Vagina (tissue), 2 donors: ENCODE results near the gene EGLN2.
"Not testable (repeated sequence)": the region's sequence is repeated elsewhere in the genome, so short reads cannot be mapped to it uniquely, and the experiment has no call there.

ENCODE experiments used
- POLR2A ChIP-seq, 2 donors: fragments of 450-650 bp; IDR thresholded peaks; one replicate each; pipeline ENCODE4 v1.6.1; 2017; ENCODE audit warnings: antibody characterized with exemption in 2 of 2, mild to moderate bottlenecking in 2 of 2, moderate library complexity in 2 of 2
- POLR2AphosphoS5 ChIP-seq, 2 donors: sonication (generic); formaldehyde crosslinking; IDR thresholded peaks; one replicate each; pipeline ENCODE4 v1.9.0; 2017; ENCODE audit warnings: antibody characterized with exemption in 2 of 2, mild to moderate bottlenecking in 2 of 2, low read depth in 1 of 2; ENCODE audit not compliant: insufficient read depth in 1 of 2
- TF ChIP-seq, protein P1 (sequence below), 3 experiments: fragments of 450-650 bp in 2 of 3; fragments of 200-600 bp in 1 of 3; sonication (generic) in 1 of 3; IDR thresholded peaks; one replicate each; pipeline ENCODE4 v1.5.1; 2017 to 2019; ENCODE audit warnings: antibody characterized with exemption in 3 of 3, mild to moderate bottlenecking in 2 of 3, moderate library complexity in 2 of 3

DNA sequence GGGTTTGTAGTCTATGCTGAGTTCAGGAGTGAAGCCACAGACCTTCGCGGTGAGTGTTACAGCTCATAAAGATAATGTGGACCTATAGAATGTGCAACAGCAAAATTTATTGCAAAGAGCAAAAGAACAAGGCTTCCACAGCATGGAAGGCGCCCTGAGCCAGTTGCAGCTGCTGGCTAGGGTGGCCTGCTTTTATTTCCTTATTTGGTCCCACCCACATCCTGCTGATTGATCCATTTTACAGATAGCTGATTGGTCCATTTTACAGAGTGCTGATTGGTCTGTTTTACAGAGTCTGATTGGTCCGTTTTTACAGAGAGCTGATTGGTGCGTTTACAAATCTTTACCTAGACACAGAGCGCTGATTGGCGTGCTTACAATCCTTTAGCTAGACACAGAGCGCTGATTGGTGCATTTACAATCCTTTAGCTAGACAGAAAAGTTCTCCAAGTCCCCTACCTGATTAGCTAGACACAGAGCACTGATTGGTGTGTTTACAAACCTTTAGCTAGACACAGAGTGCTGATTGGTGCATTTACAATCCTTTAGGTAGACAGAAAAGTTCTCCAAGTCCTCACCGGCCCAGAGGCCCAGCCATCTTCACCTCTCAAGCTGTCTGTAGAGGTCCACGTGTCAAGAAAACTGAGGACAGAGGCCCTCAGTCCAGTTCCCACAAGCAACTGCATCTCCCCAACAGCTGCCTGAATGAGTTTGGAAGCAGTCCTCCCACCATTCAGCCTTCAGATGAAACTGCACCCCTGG is 27.7 kb upstream of the EGLN2 start:
- TF ChIP-seq, protein P1, sequence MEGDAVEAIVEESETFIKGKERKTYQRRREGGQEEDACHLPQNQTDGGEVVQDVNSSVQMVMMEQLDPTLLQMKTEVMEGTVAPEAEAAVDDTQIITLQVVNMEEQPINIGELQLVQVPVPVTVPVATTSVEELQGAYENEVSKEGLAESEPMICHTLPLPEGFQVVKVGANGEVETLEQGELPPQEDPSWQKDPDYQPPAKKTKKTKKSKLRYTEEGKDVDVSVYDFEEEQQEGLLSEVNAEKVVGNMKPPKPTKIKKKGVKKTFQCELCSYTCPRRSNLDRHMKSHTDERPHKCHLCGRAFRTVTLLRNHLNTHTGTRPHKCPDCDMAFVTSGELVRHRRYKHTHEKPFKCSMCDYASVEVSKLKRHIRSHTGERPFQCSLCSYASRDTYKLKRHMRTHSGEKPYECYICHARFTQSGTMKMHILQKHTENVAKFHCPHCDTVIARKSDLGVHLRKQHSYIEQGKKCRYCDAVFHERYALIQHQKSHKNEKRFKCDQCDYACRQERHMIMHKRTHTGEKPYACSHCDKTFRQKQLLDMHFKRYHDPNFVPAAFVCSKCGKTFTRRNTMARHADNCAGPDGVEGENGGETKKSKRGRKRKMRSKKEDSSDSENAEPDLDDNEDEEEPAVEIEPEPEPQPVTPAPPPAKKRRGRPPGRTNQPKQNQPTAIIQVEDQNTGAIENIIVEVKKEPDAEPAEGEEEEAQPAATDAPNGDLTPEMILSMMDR (IDR thresholded peaks at IDR 0.05) = not testable (repeated sequence)
- not testable (repeated sequence) for TF ChIP-seq POLR2A (IDR thresholded peaks at IDR 0.05); POLR2AphosphoS5 (IDR thresholded peaks at IDR 0.05; ENCODE audit: insufficient read depth in 1 of 2, low read depth in 1 of 2)
